ENCODE results near the gene SNX22. TPM values are rescaled to one million over a fixed set of nuclear protein-coding genes. Genes with fewer than 3 reads are reported as not detected.
"Not testable (repeated sequence)": the region's sequence is repeated elsewhere in the genome, so short reads cannot be mapped to it uniquely, and the experiment has no call there.

Gene SNX22
- total RNA-seq (under 1 TPM in 3 of 4 donors, not detected in 1; under 0.01 to 0.95 (median 0.83) TPM), polyA plus RNA-seq (1 to 10 TPM in 1 of 3 donors, under 1 TPM in 1, not detected in 1; 0.23 to 8.4 TPM)

DNA sequence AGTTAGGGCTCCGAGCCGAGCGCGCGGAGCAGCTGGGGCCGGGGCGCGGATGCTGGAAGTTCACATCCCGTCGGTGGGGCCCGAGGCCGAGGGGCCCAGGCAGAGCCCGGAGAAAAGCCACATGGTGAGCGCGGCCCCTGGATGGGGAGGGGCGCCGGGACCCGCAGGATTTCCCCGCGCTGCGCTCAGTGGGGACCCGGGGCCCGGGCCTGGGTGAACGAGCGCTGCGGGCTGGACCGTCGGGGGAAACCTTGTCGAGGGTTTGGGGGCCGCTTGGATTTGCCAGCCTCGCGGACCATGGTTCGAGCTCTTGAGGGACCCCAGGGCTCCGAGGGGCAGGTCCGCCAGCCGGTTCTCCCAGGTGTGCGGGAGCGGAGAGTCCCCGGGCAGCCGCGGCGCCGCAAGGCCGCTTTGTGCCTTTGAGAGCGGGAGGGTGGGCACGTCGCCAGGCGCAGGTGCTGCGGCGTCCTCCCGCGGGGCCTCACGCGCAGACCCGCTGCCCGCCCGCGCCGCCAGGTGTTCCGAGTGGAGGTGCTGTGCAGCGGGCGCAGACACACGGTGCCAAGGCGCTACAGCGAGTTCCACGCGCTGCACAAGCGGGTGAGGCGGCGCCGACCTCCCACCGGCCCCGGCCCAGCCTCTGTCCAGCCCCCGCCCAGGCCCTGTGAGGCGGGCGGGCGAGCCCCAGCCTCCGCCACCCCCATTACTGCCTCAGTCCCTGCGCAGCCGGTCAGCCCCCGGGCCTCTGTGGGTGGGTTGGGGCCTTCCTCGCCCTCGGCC, at the start of gene SNX22:
Gene SNX22 (plus strand): TSS at position 5 of the 780 bp plus-strand sequence. CDS start 45 bp downstream, at position 50.
- DNase-seq: no peak
- Histone ChIP-seq H3K4me3 (peak within 1 kb of the TSS in 3 of 4 donors; percentile 29 to 44 (median 41)), H3K9me3 (no peaks in the 10 kb centered on the region), H3K36me3 (peaks cover 0 to 21% (median 19%) of the 10 kb centered on the region in 4 donors), H3K27ac (no peak within 1 kb of the TSS), H3K4me1 (peaks cover 0 to 34% (median 29%) of the 10 kb centered on the region in 4 donors), H3K27me3 (peaks cover 24 to 33% (median 27%) of the 10 kb centered on the region in 3 donors)
- intact Hi-C loops (cut with DNase I): no loop called here
- no peak for TF ChIP-seq POLR2A (IDR thresholded peaks at IDR 0.05)
- no peak for TF ChIP-seq EP300 (IDR thresholded peaks at IDR 0.05)
- TF ChIP-seq POLR2AphosphoS5 (IDR thresholded peaks at IDR 0.05): no peak
- TF ChIP-seq, protein P1, sequence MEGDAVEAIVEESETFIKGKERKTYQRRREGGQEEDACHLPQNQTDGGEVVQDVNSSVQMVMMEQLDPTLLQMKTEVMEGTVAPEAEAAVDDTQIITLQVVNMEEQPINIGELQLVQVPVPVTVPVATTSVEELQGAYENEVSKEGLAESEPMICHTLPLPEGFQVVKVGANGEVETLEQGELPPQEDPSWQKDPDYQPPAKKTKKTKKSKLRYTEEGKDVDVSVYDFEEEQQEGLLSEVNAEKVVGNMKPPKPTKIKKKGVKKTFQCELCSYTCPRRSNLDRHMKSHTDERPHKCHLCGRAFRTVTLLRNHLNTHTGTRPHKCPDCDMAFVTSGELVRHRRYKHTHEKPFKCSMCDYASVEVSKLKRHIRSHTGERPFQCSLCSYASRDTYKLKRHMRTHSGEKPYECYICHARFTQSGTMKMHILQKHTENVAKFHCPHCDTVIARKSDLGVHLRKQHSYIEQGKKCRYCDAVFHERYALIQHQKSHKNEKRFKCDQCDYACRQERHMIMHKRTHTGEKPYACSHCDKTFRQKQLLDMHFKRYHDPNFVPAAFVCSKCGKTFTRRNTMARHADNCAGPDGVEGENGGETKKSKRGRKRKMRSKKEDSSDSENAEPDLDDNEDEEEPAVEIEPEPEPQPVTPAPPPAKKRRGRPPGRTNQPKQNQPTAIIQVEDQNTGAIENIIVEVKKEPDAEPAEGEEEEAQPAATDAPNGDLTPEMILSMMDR (IDR thresholded peaks at IDR 0.05): no peak
- 1% methylated on average over 83 of the region's 83 CpGs for WGBS, 2 donors

DNA sequence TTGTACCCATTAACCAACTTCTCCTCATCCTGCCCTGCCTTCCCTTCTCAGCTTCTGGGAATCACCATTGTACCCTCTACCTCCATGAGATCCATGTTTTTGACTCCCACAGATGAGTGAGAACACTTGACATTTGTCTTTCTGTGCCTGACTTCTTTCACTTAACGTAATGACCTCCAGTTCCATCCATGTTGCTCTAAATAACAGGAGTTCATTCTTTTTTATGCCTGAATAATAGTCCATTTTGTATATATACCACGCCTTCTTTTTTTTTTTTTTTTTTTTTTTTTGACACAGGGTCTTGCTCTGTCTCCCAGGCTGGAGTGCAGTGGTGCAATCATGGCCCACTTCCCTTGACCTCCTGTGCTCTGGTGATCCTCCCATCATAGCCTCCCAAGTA, 49.0 kb upstream of the SNX22 start:
- Histone ChIP-seq H3K9me3 (no peaks in the 10 kb centered on the region), H3K27me3 (no peaks in the 10 kb centered on the region), H3K4me1 (peaks cover 0 to 60% (median 53%) of the 10 kb centered on the region in 4 donors), H3K36me3 (no peaks in the 10 kb centered on the region), H3K27ac (no peak overlapping the region), H3K4me3 (no peak overlapping the region)
- intact Hi-C loops (cut with DNase I): no loop called here
- WGBS, 2 donors: 98% methylated on average over 2 of the region's 2 CpGs
- no peak for DNase-seq
- TF ChIP-seq POLR2AphosphoS5 (IDR thresholded peaks at IDR 0.05) (no peak), EP300 (IDR thresholded peaks at IDR 0.05) (no peak), POLR2A (IDR thresholded peaks at IDR 0.05) (no peak)
- TF ChIP-seq, protein P1 (IDR thresholded peaks at IDR 0.05): no peak

DNA sequence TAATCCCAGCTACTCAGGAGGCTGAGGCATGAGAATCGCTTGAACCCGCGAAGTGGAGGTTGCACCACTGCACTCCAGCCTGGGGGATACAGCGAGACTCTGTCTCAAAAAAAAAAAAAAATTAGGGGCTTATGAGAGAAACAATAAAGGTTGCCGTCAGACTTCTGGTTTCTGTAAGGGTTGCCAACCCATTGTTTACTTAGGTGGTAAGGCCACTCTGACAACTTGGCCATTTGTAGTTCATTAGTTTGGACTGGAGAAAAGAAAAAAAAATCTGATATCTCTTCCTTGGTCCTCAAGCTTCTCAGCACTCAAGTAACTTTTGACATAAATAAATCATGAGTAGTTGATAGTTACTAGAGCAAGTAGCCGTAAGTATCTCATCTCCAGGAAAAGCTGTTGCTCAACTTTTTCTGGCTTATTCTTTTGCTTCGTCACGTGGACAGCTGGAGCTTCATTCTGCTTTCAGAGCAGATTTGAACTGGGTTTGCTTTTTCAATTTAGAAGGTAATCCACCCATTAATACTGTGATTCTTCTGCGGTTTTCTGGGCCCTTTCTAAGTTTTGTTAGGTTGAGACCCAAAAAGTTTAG, 46.3 kb upstream of the SNX22 start:
- peaks cover 0 to 41% (median 31%) of the 10 kb centered on the region in 4 donors for H3K4me1 ChIP-seq
- no peak overlapping the region for H3K4me3 ChIP-seq
- DNase-seq: peak; percentile 70
- no peaks in the 10 kb centered on the region for H3K9me3 ChIP-seq
- H3K27me3 ChIP-seq: no peaks in the 10 kb centered on the region
- WGBS, 2 donors: 80 to 83% methylated on average over 9 of the region's 9 CpGs
- H3K36me3 ChIP-seq: no peaks in the 10 kb centered on the region
- TF ChIP-seq POLR2AphosphoS5 (IDR thresholded peaks at IDR 0.05): peak in 3 of 4 donors; percentile 21 to 59 (median 42)
- no peak for TF ChIP-seq POLR2A (IDR thresholded peaks at IDR 0.05)
- no peak for TF ChIP-seq EP300 (IDR thresholded peaks at IDR 0.05)
- TF ChIP-seq, protein P1 (IDR thresholded peaks at IDR 0.05): no peak
- intact Hi-C loops (cut with DNase I): no loop called here
- H3K27ac ChIP-seq: peak overlapping the region; percentile 24 to 60 (median 52)

DNA sequence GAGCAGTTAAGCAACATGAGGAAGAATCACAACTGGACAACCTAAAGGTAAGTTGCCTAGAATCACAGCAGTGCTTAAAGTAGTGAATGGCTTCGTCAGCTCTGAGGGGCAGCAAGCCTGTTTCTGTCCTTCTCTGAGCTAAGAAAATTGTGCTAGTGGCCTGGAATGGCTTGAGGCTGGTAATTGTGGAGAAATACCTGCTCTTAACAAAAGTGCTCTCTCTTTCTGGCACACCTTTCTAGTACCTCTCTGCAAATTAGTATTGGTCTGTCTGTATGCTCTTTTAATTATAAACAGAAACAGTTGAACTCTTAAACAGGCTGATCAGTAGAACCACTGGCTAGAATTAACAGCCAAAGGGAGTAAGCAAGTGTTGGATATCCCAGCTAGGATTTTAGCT, 44.2 kb upstream of the SNX22 start:
- no peak for DNase-seq
- no peaks in the 10 kb centered on the region for H3K9me3 ChIP-seq
- 95% methylated on average over 1 of the region's 1 CpG for WGBS, 2 donors
- intact Hi-C loops (cut with DNase I): no loop called here
- H3K4me1 ChIP-seq: peaks cover 0 to 48% (median 35%) of the 10 kb centered on the region in 4 donors
- H3K4me3 ChIP-seq: no peak overlapping the region
- no peaks in the 10 kb centered on the region for H3K36me3 ChIP-seq
- no peak overlapping the region for H3K27ac ChIP-seq
- no peaks in the 10 kb centered on the region for H3K27me3 ChIP-seq
- no peak for TF ChIP-seq POLR2AphosphoS5 (IDR thresholded peaks at IDR 0.05)
- TF ChIP-seq, protein P1 (IDR thresholded peaks at IDR 0.05): no peak
- TF ChIP-seq EP300 (IDR thresholded peaks at IDR 0.05): no peak
- TF ChIP-seq POLR2A (IDR thresholded peaks at IDR 0.05): no peak

DNA sequence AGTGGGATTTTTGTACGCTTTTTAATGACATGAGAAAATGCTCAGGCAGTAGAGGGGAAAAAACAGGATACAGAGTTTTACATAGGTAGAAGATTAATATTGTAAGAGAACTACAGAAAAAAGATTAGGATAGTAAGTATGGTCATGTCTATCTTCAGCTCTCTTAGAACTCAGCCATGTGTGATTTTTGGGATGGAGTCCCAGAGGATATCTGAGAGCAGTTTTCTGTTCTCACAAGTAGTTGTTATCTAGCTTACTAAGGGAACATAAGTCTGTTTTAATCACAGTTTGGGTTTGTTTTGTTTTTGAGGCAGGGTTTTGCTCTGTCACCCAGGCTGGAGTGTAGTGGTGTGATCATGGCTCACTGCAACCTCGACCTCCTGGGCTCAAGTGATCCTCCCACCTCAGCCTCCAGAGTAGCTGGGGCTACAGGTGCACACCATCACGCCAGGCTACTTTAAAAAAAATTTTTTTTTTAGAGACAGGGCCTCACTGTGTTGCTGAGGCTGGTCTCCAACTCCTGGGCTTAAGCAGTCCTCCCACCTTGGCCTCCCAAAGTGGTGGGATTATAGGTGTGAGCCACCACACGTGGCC, 41.3 kb upstream of the SNX22 start:
- not testable (repeated sequence) for H3K4me3 ChIP-seq
- H3K4me1 ChIP-seq: peaks cover 0 to 47% (median 34%) of the 10 kb centered on the region in 4 donors
- 92 to 95% methylated on average over 4 of the region's 4 CpGs for WGBS, 2 donors

More for the DNA sequence above, 41.3 kb upstream of the SNX22 start:
- H3K36me3 ChIP-seq: peaks cover 8 to 28% (median 17%) of the 10 kb centered on the region in 4 donors
- intact Hi-C loops (cut with DNase I); H3K27me3 ChIP-seq; DNase-seq; H3K9me3 ChIP-seq; H3K27ac ChIP-seq: not testable (repeated sequence)
